Keratinocyte (primary cell): ENCODE results near the gene GPS1. TPM values are rescaled to one million over a fixed set of nuclear protein-coding genes. Genes with fewer than 3 reads are reported as not detected.

Source experiments
- DNase-seq: peaks from one replicate; pipeline ENCODE4 v3.0.0-alpha.2; 2011; ENCODE audit warnings: low read depth, missing footprints, low spot score
- FAIRE-seq: peaks from 2 replicates; lab custom pipeline; 2011; peaks lifted over from hg19 to GRCh38; lab: Jason Lieb, UNC
- H2AFZ ChIP-seq: 2 replicates; pipeline ENCODE4 v1.6.0; 2012; ENCODE audit warnings: low read length, control low read depth, inconsistent platforms; ENCODE audit not compliant: control insufficient read depth
- H3K27ac ChIP-seq: 2 replicates; pipeline ENCODE4 v1.5.1; 2011; ENCODE audit warnings: low read length; ENCODE audit not compliant: control insufficient read depth, insufficient read depth
- H3K27me3 ChIP-seq: 3 replicates; pipeline ENCODE4 v1.6.0; 2011; ENCODE audit warnings: low read length; ENCODE audit not compliant: control insufficient read depth, insufficient read depth; ENCODE audit errors: extremely low read depth
- H3K36me3 ChIP-seq, 2 experiments: 2 replicates in 1 of 2; 3 replicates in 1 of 2; pipeline ENCODE4 v1.5.1; 2011; ENCODE audit warnings: low read length in 2 of 2, mild to moderate bottlenecking in 1 of 2; ENCODE audit not compliant: control insufficient read depth in 2 of 2, insufficient read depth in 2 of 2; ENCODE audit errors: extremely low read depth in 1 of 2
- H3K4me1 ChIP-seq: 3 replicates; pipeline ENCODE4 v1.5.1; 2011; ENCODE audit warnings: low read length; ENCODE audit not compliant: control insufficient read depth, insufficient read depth; ENCODE audit errors: extremely low read depth
- H3K4me2 ChIP-seq: 3 replicates; pipeline ENCODE4 v1.6.0; 2011; ENCODE audit warnings: low read depth, low read length; ENCODE audit not compliant: control insufficient read depth, insufficient read depth; ENCODE audit errors: extremely low read depth
- H3K4me3 ChIP-seq, 3 experiments: fragments of 200-600 bp in 1 of 3; sonication (generic) in 1 of 3; 2 replicates in 2 of 3; 3 replicates in 1 of 3; pipeline ENCODE4 v1.5.1; 2011 to 2016; ENCODE audit warnings: low read length in 3 of 3, mild to moderate bottlenecking in 3 of 3, control low read depth in 2 of 3, inconsistent platforms in 1 of 3, low read depth in 1 of 3, mixed read lengths in 1 of 3, mixed run types in 1 of 3, moderate library complexity in 1 of 3; ENCODE audit not compliant: control insufficient read depth in 2 of 3, insufficient read depth in 2 of 3; ENCODE audit errors: extremely low read depth in 1 of 3
- H3K79me2 ChIP-seq: 2 replicates; pipeline ENCODE4 v1.6.0; 2012; ENCODE audit warnings: low read length; ENCODE audit not compliant: control insufficient read depth, insufficient read depth
- H3K9ac ChIP-seq: 3 replicates; pipeline ENCODE4 v1.6.0; 2011; ENCODE audit warnings: low read length; ENCODE audit not compliant: control insufficient read depth, insufficient read depth; ENCODE audit errors: extremely low read depth
- H3K9me1 ChIP-seq: 3 replicates; pipeline ENCODE4 v1.6.0; 2011; ENCODE audit warnings: low read length; ENCODE audit not compliant: control insufficient read depth, insufficient read depth; ENCODE audit errors: extremely low read depth
- H3K9me3 ChIP-seq: 2 replicates; pipeline ENCODE4 v1.5.1; 2012; ENCODE audit warnings: low read depth, low read length; ENCODE audit not compliant: control insufficient read depth
- H4K20me1 ChIP-seq: 3 replicates; pipeline ENCODE4 v1.6.0; 2011; ENCODE audit warnings: low read length; ENCODE audit not compliant: control insufficient read depth, insufficient read depth; ENCODE audit errors: extremely low read depth
- CTCF ChIP-seq, 3 experiments: IDR thresholded peaks in 1 of 3; conservative IDR thresholded peaks in 1 of 3; optimal IDR thresholded peaks in 1 of 3; 2 replicates in 2 of 3; 3 replicates in 1 of 3; pipeline versions ENCODE3 to v1.5.1; 2011; ENCODE audit warnings: low read length in 3 of 3, mild to moderate bottlenecking in 3 of 3, moderate library complexity in 2 of 3, control low read depth in 1 of 3, inconsistent platforms in 1 of 3; ENCODE audit not compliant: insufficient read depth in 2 of 3; ENCODE audit errors: extremely low read depth in 1 of 3
- EZH2 ChIP-seq: IDR thresholded peaks from one replicate; pipeline ENCODE4 v1.6.1; 2012; ENCODE audit warnings: inconsistent platforms, mild to moderate bottlenecking, low read length, moderate library complexity
- dilution Hi-C: fragments of 300-500 bp; cut with MboI; formaldehyde crosslinking; loops from one replicate; pipeline ENCODE4 v1.7.0; 2020; ENCODE audit warnings: low sequenced_read_pairs; ENCODE audit not compliant: extremely low pct_ligation_motif_present
- polyA plus RNA-seq, 5 experiments: library from polyadenylated mRNA; depleted of rRNA in 3 of 5; stranded (reverse) in 3 of 5; stranded (forward) in 1 of 5; unstranded in 1 of 5; fragments of >200 nt; gene quantifications; 1 replicate in 1 of 5; 2 replicates in 3 of 5; 3 replicates in 1 of 5; pipeline versions ENCODE4 v1.2.1 to v1.2.3, GENCODE V29; 2011 to 2012; ENCODE audit warnings: missing spikeins in 2 of 5, low read depth in 1 of 5, low replicate concordance in 1 of 5

The GPS1 gene
- polyA plus RNA-seq, 1 donor (not counting 4 experiments of a cell fraction or from before 2014, with no cell fraction given): 60.4 TPM

DNA sequence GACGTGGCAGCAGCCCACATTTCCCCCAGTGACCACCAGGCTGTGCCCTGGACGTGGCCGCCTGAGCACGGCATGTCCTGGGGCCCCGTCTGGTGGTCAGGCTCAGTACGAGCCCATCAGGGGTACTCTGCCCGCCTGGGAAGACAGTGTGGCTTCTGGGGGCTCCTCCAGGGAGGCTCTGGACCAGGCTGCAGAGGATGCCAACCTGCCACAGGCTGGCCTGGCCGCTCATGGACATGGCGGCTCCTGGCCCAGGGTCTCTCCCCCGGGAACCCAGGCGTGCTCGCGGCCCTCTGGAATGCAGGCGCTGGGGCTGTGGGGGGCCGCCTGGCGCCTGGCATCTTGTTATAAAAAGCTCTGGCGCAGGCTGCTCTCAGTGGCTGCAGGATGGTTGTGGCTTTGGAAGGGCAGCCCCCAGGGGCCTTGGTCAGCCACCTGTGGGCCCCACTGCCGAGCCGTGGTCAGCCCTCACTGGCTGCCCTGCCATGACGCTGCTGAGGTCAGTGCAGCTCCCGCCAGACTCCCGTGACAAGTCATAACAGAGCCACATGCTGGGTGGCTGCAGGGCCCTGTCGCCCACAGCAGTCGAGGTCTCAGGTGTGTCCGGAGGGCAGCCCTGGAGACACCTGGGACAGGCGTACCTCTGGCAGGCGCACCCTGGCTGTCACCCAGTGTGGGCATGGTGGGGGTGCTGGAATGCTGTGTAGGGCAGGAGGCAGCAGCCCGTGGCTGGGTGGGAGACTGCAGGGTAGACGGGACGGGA, 44.0 kb upstream of the GPS1 start:
- Histone ChIP-seq H3K27me3 (no peaks in the 10 kb centered on the region), H4K20me1 (no peaks in the 10 kb centered on the region), H3K79me2 (no peaks in the 10 kb centered on the region), H3K4me2 (no peak overlapping the region), H3K4me1 (peaks cover 32% of the 10 kb centered on the region), H2AFZ (no peak overlapping the region), H3K27ac (no peak overlapping the region), H3K36me3 (no peaks in the 10 kb centered on the region), H3K4me3 (no peak overlapping the region), H3K9me3 (no peaks in the 10 kb centered on the region), H3K9me1 (peaks cover 2% of the 10 kb centered on the region), H3K9ac (no peak overlapping the region)
- dilution Hi-C loops: no loop called here
- no peak for DNase-seq
- TF ChIP-seq EZH2 (no peak), CTCF (optimal IDR thresholded peaks at IDR 0.05 in 1 of 3, IDR thresholded peaks at IDR 0.05 in 1 of 3, conservative IDR thresholded peaks at IDR 0.05 in 1 of 3; ENCODE audit: extremely low read depth in 1 of 3, insufficient read depth in 2 of 3, low read length in 3 of 3) (no peak)
- FAIRE-seq: no peak

- H3K4me2 ChIP-seq: no peak overlapping the region
- no peak overlapping the region for H3K27ac ChIP-seq
- no peaks in the 10 kb centered on the region for H3K9me3 ChIP-seq
- no peak overlapping the region for H3K4me3 ChIP-seq
- H3K9ac ChIP-seq: no peak overlapping the region
- dilution Hi-C loops: no loop called here
- H3K4me1 ChIP-seq: peaks cover 33% of the 10 kb centered on the region
- no peaks in the 10 kb centered on the region for H3K79me2 ChIP-seq
- FAIRE-seq: no peak
- TF ChIP-seq CTCF (optimal IDR thresholded peaks at IDR 0.05 in 1 of 3, IDR thresholded peaks at IDR 0.05 in 1 of 3, conservative IDR thresholded peaks at IDR 0.05 in 1 of 3; ENCODE audit: extremely low read depth in 1 of 3, insufficient read depth in 2 of 3, low read length in 3 of 3): no peak
- no peak for TF ChIP-seq EZH2
- H3K9me1 ChIP-seq: peaks cover under 1% of the 10 kb centered on the region
- no peaks in the 10 kb centered on the region for H4K20me1 ChIP-seq
- DNase-seq: no peak
- no peaks in the 10 kb centered on the region for H3K36me3 ChIP-seq
- no peaks in the 10 kb centered on the region for H3K27me3 ChIP-seq
- H2AFZ ChIP-seq: no peak overlapping the region
These were observed 43.3 kb upstream of the GPS1 start for GRCh38 chr17:82008258-82008940.
